Measurements from ENCODE around the gene APOBEC3A.

- TF ChIP-seq POLR2AphosphoS5 (IDR thresholded peaks at IDR 0.05; ENCODE audit: low read depth, low read length) (no peak), SIN3A (IDR thresholded peaks at IDR 0.05; ENCODE audit: borderline replicate concordance, insufficient read depth, low read length) (no peak), TAF1 (IDR thresholded peaks at IDR 0.05; ENCODE audit: borderline replicate concordance, insufficient read depth, low read length) (no peak)
- TF ChIP-seq, protein P1, sequence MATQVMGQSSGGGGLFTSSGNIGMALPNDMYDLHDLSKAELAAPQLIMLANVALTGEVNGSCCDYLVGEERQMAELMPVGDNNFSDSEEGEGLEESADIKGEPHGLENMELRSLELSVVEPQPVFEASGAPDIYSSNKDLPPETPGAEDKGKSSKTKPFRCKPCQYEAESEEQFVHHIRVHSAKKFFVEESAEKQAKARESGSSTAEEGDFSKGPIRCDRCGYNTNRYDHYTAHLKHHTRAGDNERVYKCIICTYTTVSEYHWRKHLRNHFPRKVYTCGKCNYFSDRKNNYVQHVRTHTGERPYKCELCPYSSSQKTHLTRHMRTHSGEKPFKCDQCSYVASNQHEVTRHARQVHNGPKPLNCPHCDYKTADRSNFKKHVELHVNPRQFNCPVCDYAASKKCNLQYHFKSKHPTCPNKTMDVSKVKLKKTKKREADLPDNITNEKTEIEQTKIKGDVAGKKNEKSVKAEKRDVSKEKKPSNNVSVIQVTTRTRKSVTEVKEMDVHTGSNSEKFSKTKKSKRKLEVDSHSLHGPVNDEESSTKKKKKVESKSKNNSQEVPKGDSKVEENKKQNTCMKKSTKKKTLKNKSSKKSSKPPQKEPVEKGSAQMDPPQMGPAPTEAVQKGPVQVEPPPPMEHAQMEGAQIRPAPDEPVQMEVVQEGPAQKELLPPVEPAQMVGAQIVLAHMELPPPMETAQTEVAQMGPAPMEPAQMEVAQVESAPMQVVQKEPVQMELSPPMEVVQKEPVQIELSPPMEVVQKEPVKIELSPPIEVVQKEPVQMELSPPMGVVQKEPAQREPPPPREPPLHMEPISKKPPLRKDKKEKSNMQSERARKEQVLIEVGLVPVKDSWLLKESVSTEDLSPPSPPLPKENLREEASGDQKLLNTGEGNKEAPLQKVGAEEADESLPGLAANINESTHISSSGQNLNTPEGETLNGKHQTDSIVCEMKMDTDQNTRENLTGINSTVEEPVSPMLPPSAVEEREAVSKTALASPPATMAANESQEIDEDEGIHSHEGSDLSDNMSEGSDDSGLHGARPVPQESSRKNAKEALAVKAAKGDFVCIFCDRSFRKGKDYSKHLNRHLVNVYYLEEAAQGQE (IDR thresholded peaks at IDR 0.05; ENCODE audit: insufficient read depth in 1 of 2, low read depth in 2 of 2, low read length in 2 of 2): no peak
Measured at GRCh38 chr22:38971791-38972190, 14.4 kb downstream of the APOBEC3A start.
